Fibroblast of mammary gland (primary cell): ENCODE measurements around the gene DAPK3.

Experiments used
- DNase-seq: peaks from one replicate; pipeline ENCODE4 v3.0.0-alpha.2; 2010; ENCODE audit warnings: low read depth
- H3K4me3 ChIP-seq: 2 replicates; pipeline ENCODE4 v1.5.1; 2011; ENCODE audit warnings: low read depth, mild to moderate bottlenecking, low read length, moderate library complexity; ENCODE audit not compliant: control insufficient read depth
- TF ChIP-seq, protein P1 (sequence below): conservative IDR thresholded peaks from 2 replicates; pipeline ENCODE4 v1.5.1; 2011; ENCODE audit warnings: low read depth, low read length, inconsistent platforms; ENCODE audit not compliant: control insufficient read depth, insufficient read depth

DAPK3 gene

DNA sequence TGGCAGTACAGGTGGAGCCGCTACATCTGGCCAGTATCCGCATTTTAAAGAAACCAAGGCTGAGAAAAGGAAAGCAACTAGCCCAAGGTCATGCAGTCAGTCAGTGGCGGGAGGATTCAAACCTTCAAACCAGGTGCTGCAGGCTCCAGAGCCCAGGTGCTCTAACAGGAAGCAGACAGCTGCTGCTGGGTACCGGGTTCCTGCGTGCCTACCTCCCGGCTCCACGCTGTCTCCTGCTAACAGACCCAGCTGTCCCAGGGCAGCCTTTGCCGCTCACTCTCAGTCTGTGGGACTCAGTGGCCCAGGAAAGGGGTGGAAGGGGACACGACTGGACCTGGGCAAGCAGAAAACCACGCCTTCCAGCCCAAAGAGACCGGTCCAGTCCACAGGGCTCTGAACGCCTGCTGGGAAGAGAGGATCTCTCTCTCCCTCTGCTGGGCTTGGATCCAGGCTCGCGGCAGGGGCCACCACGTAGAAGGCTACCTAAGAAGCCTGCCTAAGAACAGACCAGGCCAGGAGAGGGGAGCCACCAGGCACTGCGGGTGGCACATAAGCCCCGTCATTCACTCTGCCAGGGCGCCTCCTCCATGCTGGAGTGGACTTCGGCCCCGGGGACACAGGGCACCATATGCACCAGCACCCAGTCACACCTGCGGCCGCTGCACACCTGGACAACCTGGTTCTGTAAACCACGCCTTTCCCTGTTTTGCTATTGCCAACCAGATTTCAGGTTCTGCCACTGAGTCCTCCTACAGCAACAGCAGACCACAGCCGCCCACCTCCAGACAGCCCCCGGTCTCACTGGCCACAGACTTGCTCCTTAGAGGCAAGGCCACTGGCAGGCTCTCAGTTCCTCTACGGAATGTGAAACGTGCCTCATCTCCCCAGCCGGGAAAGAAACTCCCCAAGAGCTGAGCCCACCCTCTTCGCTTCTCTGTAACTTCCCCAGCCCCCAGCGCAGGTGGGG, 4.6 kb downstream of the DAPK3 start:
- TF ChIP-seq, protein P1, sequence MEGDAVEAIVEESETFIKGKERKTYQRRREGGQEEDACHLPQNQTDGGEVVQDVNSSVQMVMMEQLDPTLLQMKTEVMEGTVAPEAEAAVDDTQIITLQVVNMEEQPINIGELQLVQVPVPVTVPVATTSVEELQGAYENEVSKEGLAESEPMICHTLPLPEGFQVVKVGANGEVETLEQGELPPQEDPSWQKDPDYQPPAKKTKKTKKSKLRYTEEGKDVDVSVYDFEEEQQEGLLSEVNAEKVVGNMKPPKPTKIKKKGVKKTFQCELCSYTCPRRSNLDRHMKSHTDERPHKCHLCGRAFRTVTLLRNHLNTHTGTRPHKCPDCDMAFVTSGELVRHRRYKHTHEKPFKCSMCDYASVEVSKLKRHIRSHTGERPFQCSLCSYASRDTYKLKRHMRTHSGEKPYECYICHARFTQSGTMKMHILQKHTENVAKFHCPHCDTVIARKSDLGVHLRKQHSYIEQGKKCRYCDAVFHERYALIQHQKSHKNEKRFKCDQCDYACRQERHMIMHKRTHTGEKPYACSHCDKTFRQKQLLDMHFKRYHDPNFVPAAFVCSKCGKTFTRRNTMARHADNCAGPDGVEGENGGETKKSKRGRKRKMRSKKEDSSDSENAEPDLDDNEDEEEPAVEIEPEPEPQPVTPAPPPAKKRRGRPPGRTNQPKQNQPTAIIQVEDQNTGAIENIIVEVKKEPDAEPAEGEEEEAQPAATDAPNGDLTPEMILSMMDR: no peak
- no peak overlapping the region for H3K4me3 ChIP-seq
- no peak for DNase-seq

- TF ChIP-seq, protein P1: no peak
- no peak for DNase-seq
- H3K4me3 ChIP-seq: no peak overlapping the region
These were observed 6.4 kb downstream of the DAPK3 start for GRCh38 chr19:3964256-3965194.

DNA sequence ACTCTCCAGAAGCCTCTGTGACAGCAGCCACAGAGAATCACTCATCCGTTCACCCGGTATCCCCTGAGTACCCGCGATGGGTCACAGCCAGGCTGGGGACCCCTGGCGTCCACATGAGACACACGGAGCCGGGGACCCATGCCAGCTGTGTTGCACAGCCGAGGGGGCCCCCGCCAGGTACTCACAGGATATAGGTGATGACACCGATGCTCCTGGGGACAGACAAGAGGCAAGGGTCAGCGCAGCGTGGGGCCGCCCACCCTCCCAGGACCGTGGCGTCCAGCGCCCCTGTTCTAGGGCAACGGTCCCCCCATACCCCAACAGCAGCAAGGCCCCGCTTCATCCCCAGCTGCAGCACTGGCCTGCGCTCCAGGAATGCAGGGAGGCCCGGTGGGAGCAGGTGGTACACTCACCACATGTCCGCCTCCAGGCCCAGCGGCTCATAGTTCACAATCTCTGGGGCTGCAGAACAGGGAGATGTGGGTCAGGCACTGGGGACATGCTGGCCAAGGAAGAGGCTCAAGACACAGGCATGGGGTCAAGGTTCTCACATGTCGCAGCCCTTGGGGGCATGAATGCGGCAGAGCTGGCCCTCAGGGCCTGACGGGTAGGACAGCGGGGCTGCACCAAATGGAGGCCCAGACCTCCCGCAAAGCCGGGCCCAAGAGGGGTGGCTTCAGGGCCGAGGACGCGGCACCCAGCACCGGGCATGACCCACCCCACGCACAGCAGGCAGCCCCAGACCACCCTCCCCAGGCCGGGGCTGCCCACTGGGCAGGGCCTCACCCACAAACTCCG, 7.2 kb downstream of the DAPK3 start:
- TF ChIP-seq, protein P1: no peak
- DNase-seq: no peak
- H3K4me3 ChIP-seq: no peak overlapping the region

DNA sequence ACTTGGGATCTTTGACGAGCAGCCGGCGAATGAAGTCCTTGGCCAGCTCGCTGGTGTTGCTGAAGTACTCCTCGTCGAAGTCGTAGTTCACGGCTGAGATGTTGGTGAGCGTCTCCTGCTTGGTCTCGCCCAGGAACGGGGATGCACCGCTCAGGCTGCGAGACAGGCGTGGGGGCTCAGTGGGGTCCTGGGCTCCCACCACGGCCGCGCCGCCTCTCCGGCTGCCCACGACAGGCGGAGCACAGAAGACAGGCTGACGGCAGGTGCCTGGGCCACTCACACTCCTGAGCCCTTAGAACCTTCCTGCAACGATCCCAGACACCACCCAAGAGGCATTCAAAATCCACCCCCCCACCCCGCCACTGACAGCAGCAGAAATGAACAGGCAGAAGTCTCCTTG, 9.9 kb downstream of the DAPK3 start:
- TF ChIP-seq, protein P1: no peak
- DNase-seq: no peak
- no peak overlapping the region for H3K4me3 ChIP-seq

DNA sequence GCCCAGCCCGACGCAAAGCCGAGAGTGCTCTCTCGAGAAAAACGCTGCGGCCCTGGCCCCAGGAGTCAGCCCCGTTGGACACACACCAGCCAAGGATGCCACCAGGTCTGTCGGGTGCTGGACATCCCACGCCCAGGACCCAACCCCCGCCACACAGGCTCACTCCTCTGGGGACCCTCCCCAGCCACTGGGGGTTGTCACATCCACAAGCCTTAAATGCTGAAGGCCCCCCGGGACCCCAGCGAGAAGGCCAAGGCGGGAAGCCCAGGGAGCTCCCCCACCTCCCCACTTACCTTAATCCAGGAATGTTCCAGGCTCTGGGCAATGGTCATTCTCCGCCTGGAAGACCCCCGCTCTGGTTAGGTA, 11.2 kb downstream of the DAPK3 start:
- H3K4me3 ChIP-seq: no peak overlapping the region
- TF ChIP-seq, protein P1: no peak

More for the DNA sequence above, 11.2 kb downstream of the DAPK3 start:
- no peak for DNase-seq
